Measurements from ENCODE around the gene RANBP17. TPM values are rescaled to one million over a fixed set of nuclear protein-coding genes. Genes with fewer than 3 reads are reported as not detected.

RANBP17 gene
- total and polyA plus RNA-seq, 2 of the 4 experiments (the other 2 are of a cell fraction), result 8.2 to 29.0 TPM

- ChIA-PET CTCF (interaction anchor here (1.0 kb wide), 1 partner anchor 99 kb away, joined by 3 read pairs; no protein-coding TSS in a partner anchor), POLR2A (ENCODE audit: unreplicated experiment) (no interaction called here)
- no peak overlapping the region for H2AK9ac ChIP-seq (replicated peaks; ENCODE audit: low read depth, low read length, poor library complexity)
- no peak overlapping the region for H4K8ac ChIP-seq (ENCODE audit: low read depth in 2 of 2, low read length in 2 of 2)
- H3K4ac ChIP-seq (ENCODE audit: low read depth, low read length), result no peak overlapping the region
- H3K18ac ChIP-seq (ENCODE audit: low read depth, low read length), result no peak overlapping the region
- no peaks in the 10 kb centered on the region for H3K4me1 ChIP-seq (ENCODE audit: control insufficient read depth, insufficient read depth, low read length)
- no peak for DNase-seq
- H3K23ac ChIP-seq (ENCODE audit: low read depth, low read length), result no peak overlapping the region
- no peaks in the 10 kb centered on the region for H3K9me1 ChIP-seq (ENCODE audit: insufficient read depth, low read length)
- no peak overlapping the region for H4K91ac ChIP-seq (ENCODE audit: insufficient read depth, low read depth, low read length)
- no peak overlapping the region for H3K14ac ChIP-seq (replicated peaks; ENCODE audit: low read depth, low read length)
- peaks cover 14% of the 10 kb centered on the region for H3K9me3 ChIP-seq (ENCODE audit: control insufficient read depth, insufficient read depth, low read length)
- H3K56ac ChIP-seq (ENCODE audit: extremely low read depth, insufficient read depth, low read length), result no peak overlapping the region
- H4K5ac ChIP-seq (ENCODE audit: low read depth, low read length), result no peak overlapping the region
- peaks cover 72% of the 10 kb centered on the region for H3K27me3 ChIP-seq (ENCODE audit: control insufficient read depth, insufficient read depth, low read length)
- no peaks in the 10 kb centered on the region for H3K36me3 ChIP-seq (ENCODE audit: control insufficient read depth, insufficient read depth, low read length)
- H2AFZ ChIP-seq (replicated peaks; ENCODE audit: low read length, poor library complexity), result no peak overlapping the region
- dilution Hi-C loops (cut with HindIII; ENCODE audit: low sequenced_read_pairs, unreplicated experiment) (no loop called here), intact Hi-C loops (cut with micrococcal nuclease) (no loop called here), in situ Hi-C loops (cut with MboI; ENCODE audit: low sequenced_read_pairs) (no loop called here)
- H2BK20ac ChIP-seq (ENCODE audit: low read depth, low read length), result no peak overlapping the region
- TF ChIP-seq RCOR1 (IDR thresholded peaks at IDR 0.05; ENCODE audit: insufficient replicate concordance, low read length), result no peak
- TF ChIP-seq, protein P1, sequence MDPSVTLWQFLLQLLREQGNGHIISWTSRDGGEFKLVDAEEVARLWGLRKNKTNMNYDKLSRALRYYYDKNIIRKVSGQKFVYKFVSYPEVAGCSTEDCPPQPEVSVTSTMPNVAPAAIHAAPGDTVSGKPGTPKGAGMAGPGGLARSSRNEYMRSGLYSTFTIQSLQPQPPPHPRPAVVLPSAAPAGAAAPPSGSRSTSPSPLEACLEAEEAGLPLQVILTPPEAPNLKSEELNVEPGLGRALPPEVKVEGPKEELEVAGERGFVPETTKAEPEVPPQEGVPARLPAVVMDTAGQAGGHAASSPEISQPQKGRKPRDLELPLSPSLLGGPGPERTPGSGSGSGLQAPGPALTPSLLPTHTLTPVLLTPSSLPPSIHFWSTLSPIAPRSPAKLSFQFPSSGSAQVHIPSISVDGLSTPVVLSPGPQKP (IDR thresholded peaks at IDR 0.05; ENCODE audit: borderline replicate concordance, low read depth, low read length), result no peak
- TF ChIP-seq USF2 (IDR thresholded peaks at IDR 0.05; ENCODE audit: low read depth, low read length), result no peak
- no peak for TF ChIP-seq NFE2L2 (IDR thresholded peaks at IDR 0.05; ENCODE audit: low read depth, low read length)
- no TSS peak for BruUV-seq (replicated peaks)
- no peak for ATAC-seq (ENCODE audit: low read depth)
- peaks cover 7% of the 10 kb centered on the region for H4K20me1 ChIP-seq (ENCODE audit: insufficient read depth, low read length)
- no peak overlapping the region for H3K4me3 ChIP-seq (ENCODE audit: insufficient read depth, low read depth, low read length)
- H3K27ac ChIP-seq (ENCODE audit: insufficient read depth, low read length), result no peak overlapping the region
- H2AK5ac ChIP-seq (ENCODE audit: low read depth, low read length), result no peak overlapping the region
- no CpG with 5 or more reads among the region's 6 CpGs for WGBS, 2 experiments (ENCODE audit: extremely low coverage in 2 of 2, insufficient read length in 1 of 2)
- no peak overlapping the region for H2BK120ac ChIP-seq (ENCODE audit: low read depth, low read length)
- no peak overlapping the region for H2BK15ac ChIP-seq (ENCODE audit: low read depth, low read length)
- H2BK5ac ChIP-seq (ENCODE audit: low read depth, low read length, poor library complexity, severe bottlenecking), result no peak overlapping the region
- no peaks in the 10 kb centered on the region for H3K79me1 ChIP-seq (ENCODE audit: low read depth in 1 of 2, low read length in 2 of 2)
- H3K9ac ChIP-seq (ENCODE audit: low read depth, low read length), result no peak overlapping the region
- no peak overlapping the region for H3K4me2 ChIP-seq (ENCODE audit: low read depth, low read length)
These were observed 444.3 kb downstream of the RANBP17 start for GRCh38 chr5:171306166-171306565.

All from IMR-90 (cell line).